OCI-LY1 (cell line): ENCODE results near the gene TMEM187.

Experiments used
- H2AFZ ChIP-seq: fragments of 200-600 bp; sonication (generic), shearing (Covaris generic); 2 replicates; pipeline ENCODE4 v1.6.0; 2014; ENCODE audit warnings: antibody characterized with exemption, mild to moderate bottlenecking, low read length
- H3F3A ChIP-seq: fragments of 200-600 bp; sonication (generic), shearing (Covaris generic); 2 replicates; pipeline ENCODE4 v1.6.0; 2014; ENCODE audit warnings: mild to moderate bottlenecking, antibody characterized with exemption, low read length, moderate library complexity; ENCODE audit not compliant: insufficient read depth
- H3K27ac ChIP-seq: fragments of 200-600 bp; sonication (generic); 2 replicates; pipeline ENCODE4 v1.5.1; 2014; ENCODE audit warnings: low read length, mixed run types, mild to moderate bottlenecking, low read depth; ENCODE audit not compliant: poor library complexity, severe bottlenecking
- H3K27me3 ChIP-seq: fragments of 200-600 bp; sonication (generic); 2 replicates; pipeline ENCODE4 v1.6.0; 2014; ENCODE audit warnings: antibody characterized with exemption, mild to moderate bottlenecking, low read length, moderate library complexity; ENCODE audit not compliant: insufficient read depth
- H3K36me3 ChIP-seq: fragments of 200-600 bp; sonication (generic); 2 replicates; pipeline ENCODE4 v1.6.1; 2014; ENCODE audit warnings: mild to moderate bottlenecking, antibody characterized with exemption, low read length, moderate library complexity, mixed read lengths; ENCODE audit not compliant: insufficient read depth
- H3K4me1 ChIP-seq: fragments of 200-600 bp; sonication (generic); 2 replicates; pipeline ENCODE4 v1.5.1; 2014; ENCODE audit warnings: mild to moderate bottlenecking, low read length, moderate library complexity; ENCODE audit not compliant: insufficient read depth, severe bottlenecking
- H3K4me2 ChIP-seq: fragments of 200-600 bp; sonication (generic), shearing (Covaris generic); 2 replicates; pipeline ENCODE4 v1.6.1; 2014; ENCODE audit warnings: low read length
- H3K4me3 ChIP-seq: fragments of 200-600 bp; sonication (generic); 2 replicates; pipeline ENCODE4 v1.5.1; 2014; ENCODE audit warnings: low read length, low read depth, mild to moderate bottlenecking, mixed read lengths; ENCODE audit not compliant: poor library complexity, severe bottlenecking
- H3K79me2 ChIP-seq: fragments of 200-600 bp; shearing (Covaris generic); 2 replicates; pipeline ENCODE4 v1.6.1; 2016; ENCODE audit warnings: mixed run types, low read length, mixed read lengths; ENCODE audit not compliant: insufficient read depth
- H3K9ac ChIP-seq: fragments of 200-600 bp; sonication (generic), shearing (Covaris generic); 2 replicates; pipeline ENCODE4 v1.6.1; 2014; ENCODE audit warnings: mild to moderate bottlenecking, low read length, mixed read lengths
- H3K9me2 ChIP-seq: fragments of 200-600 bp; sonication (generic), shearing (Covaris generic); 2 replicates; pipeline ENCODE4 v1.6.1; 2014; ENCODE audit warnings: low read depth, mild to moderate bottlenecking, low read length, mixed read lengths
- H3K9me3 ChIP-seq: fragments of 200-600 bp; shearing (Covaris generic); 2 replicates; pipeline ENCODE4 v1.6.1; 2014; ENCODE audit warnings: low read length, mixed read lengths
- H4K20me1 ChIP-seq: fragments of 200-600 bp; sonication (generic), shearing (Covaris generic); 2 replicates; pipeline ENCODE4 v1.6.0; 2016; ENCODE audit warnings: mild to moderate bottlenecking, low read length; ENCODE audit not compliant: insufficient read depth
- CTCF ChIP-seq: fragments of 200-600 bp; sonication (generic), shearing (Covaris generic); IDR thresholded peaks from 2 replicates; pipeline ENCODE4 v1.5.1; 2017; ENCODE audit warnings: mild to moderate bottlenecking, antibody characterized with exemption, low read length, moderate library complexity, mixed read lengths
- EZH2 ChIP-seq: fragments of 200-600 bp; sonication (generic), shearing (Covaris generic); IDR thresholded peaks from 2 replicates; pipeline ENCODE4 v1.8.0; 2017; ENCODE audit warnings: borderline replicate concordance, mixed run types, mild to moderate bottlenecking, antibody characterized with exemption, low read length, moderate library complexity, mixed read lengths

TMEM187 gene

GRCh38 chrX:153995504-153995903 is 22.9 kb downstream of the TMEM187 start:
- Histone ChIP-seq H3K4me1 (no peaks in the 10 kb centered on the region), H3K79me2 (no peaks in the 10 kb centered on the region), H3K9ac (no peak overlapping the region), H3K27me3 (no peaks in the 10 kb centered on the region), H4K20me1 (no peaks in the 10 kb centered on the region), H3K4me2 (no peak overlapping the region), H2AFZ (no peak overlapping the region), H3K9me2 (no peaks in the 10 kb centered on the region), H3K36me3 (no peaks in the 10 kb centered on the region), H3K9me3 (no peaks in the 10 kb centered on the region), H3K4me3 (no peak overlapping the region), H3K27ac (no peak overlapping the region), H3F3A (no peaks in the 10 kb centered on the region)
- TF ChIP-seq EZH2: no peak
- no peak for TF ChIP-seq CTCF

DNA sequence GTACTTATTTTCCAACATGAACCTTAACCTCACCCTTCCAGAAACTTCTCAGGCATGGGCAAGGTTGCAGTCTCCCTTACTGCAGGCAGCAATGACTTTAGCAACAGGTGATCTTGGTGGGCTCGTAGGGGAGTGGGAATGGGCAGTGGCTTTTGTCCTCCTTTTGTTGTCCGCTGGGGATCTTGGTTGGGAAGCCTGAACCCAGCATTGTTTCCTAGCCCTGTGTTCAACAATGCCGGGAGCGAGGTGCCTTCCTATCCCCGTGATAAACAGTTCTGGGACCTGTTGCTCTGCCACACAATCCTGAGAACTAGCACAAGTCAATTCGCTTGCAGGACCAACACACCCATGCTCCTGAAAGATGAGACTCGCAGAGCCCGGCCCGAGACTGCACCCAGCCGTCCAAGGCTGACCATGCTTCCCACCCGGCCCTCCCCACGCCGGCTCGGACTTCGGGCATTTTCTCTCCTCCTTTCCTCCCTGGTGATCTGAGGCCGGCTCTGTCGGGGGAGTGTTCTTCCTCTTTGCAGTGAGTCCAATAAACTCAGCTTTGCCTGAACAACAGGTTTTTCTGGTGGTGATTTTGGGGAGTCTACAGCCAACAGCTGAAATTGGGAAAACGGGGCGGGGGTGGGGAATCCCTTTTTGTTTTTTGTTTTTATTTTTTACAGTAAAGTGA is 26.9 kb downstream of the TMEM187 start:
- no peak overlapping the region for H3K27ac ChIP-seq
- no peaks in the 10 kb centered on the region for H4K20me1 ChIP-seq
- no peaks in the 10 kb centered on the region for H3K9me2 ChIP-seq
- no peaks in the 10 kb centered on the region for H3K36me3 ChIP-seq
- no peak overlapping the region for H3K4me3 ChIP-seq
- H3K4me2 ChIP-seq: no peak overlapping the region
- no peak overlapping the region for H3K9ac ChIP-seq
- H3K27me3 ChIP-seq: no peaks in the 10 kb centered on the region
- peaks cover 31% of the 10 kb centered on the region for H3K4me1 ChIP-seq
- H3K9me3 ChIP-seq: no peaks in the 10 kb centered on the region
- H3F3A ChIP-seq: no peaks in the 10 kb centered on the region
- H3K79me2 ChIP-seq: no peaks in the 10 kb centered on the region
- no peak overlapping the region for H2AFZ ChIP-seq
- TF ChIP-seq EZH2 (no peak), CTCF (no peak)

- Histone ChIP-seq H3K27ac (no peak overlapping the region), H3K36me3 (no peaks in the 10 kb centered on the region), H3K27me3 (no peaks in the 10 kb centered on the region), H3K4me3 (no peak overlapping the region), H3K79me2 (no peaks in the 10 kb centered on the region), H3K9me3 (no peaks in the 10 kb centered on the region), H2AFZ (no peak overlapping the region), H3K4me1 (peaks cover 35% of the 10 kb centered on the region), H3K9me2 (no peaks in the 10 kb centered on the region), H3K9ac (no peak overlapping the region), H3F3A (no peaks in the 10 kb centered on the region), H4K20me1 (no peaks in the 10 kb centered on the region), H3K4me2 (no peak overlapping the region)
- TF ChIP-seq EZH2 (no peak), CTCF (no peak)
Measured at GRCh38 chrX:154000051-154000450, 27.5 kb downstream of the TMEM187 start.
